GM12891 (cell line): ENCODE measurements around the gene KIF26A.

Experiments used
- POLR2A ChIP-seq: IDR thresholded peaks from 2 replicates; pipeline ENCODE4 v1.6.1; 2011; ENCODE audit warnings: low read depth, low read length, control low read depth
- POLR2AphosphoS5 ChIP-seq: IDR thresholded peaks from 2 replicates; pipeline ENCODE4 v1.6.1; 2011; ENCODE audit warnings: low read depth, low read length, control low read depth
- TAF1 ChIP-seq: IDR thresholded peaks from 2 replicates; pipeline ENCODE4 v1.6.1; 2011; ENCODE audit warnings: low read depth, low read length, control low read depth

DNA sequence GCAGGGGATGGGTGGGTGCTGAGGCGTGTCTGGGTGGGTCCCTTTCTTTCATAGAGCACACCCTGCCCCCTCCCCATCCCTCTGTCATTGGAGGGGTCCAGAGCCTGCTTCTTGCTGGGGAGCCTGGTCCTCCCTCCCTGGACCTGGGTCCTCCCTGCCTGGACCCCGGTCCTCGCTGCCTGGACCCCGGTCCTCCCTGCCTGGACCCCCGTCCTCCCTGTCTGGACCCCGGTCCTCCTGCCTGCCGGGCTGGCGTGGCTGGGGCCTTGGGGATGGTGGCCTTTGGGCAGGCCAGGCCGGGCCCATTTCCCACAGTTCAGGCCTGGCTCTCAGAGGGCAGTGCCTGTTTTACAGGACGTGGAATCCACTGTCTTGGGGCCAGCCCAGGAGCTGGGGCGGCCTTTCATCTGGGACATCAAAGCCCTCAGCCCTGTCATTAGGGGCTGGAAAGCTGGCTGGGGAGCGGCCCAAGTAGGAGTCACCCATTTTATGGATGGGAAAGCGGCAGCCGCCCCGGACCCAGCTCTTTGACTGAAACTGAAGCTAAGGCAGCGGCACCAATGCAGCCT, 44.6 kb downstream of the KIF26A start:
- no peak for TF ChIP-seq POLR2A
- no peak for TF ChIP-seq TAF1
- TF ChIP-seq POLR2AphosphoS5, result no peak
